HG03432 (cell line): ENCODE data around the gene C1QTNF1.

Experiments used
- ATAC-seq: cut with Tn5 transposase; IDR thresholded peaks from one replicate; pipeline ENCODE4 v1.9.1; 2021; ENCODE audit warnings: mild to moderate bottlenecking, moderate library complexity; ENCODE audit not compliant: unreplicated experiment

The C1QTNF1 gene

DNA sequence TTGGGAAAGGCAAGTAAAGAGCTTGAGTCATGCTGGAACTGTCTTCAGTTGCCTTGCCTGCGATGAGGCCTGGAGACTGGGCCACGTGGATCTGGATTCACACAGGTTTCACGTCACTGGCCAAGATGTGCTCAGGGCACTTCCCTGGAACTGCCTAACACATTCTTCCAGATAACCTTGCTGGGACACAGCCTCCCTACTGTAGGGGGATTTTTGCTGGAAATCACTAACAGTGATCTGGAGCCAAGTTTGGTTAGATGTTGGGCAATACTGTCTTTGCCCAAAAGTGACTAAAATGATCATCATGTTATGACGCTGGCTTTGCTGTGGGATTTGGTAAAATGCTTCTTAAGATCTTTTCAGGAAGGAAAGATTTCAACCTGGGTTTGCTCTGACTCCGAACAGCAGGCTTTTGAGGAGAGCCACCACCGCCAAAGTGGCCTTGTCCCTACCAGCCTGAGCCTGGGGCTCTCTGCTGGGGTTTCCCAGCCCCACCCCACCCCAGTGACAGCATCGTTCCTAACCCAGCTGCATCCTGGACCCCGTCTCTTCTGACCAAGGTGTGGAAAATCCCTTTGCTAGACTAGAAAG, 14.7 kb downstream of the C1QTNF1 start:
- no peak for ATAC-seq

DNA sequence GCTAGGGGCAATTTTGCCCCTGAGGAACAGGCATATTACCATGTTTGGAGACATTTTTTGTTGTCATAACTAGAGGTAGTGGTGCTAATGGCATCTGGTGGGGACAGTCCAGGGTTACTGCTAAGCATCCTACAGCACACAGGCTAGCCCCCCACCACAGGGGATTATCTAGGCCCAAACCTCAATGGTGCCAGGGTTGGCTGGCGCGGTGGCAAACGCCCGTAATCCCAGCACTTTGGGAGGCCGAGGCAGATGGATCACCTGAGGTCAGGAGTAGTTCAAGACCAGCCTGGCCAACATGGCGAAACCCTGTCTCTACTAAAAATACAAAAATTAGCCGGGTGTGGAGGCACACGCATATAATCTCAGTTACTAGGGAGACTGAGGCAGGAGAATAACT, 15.2 kb downstream of the C1QTNF1 start:
- ATAC-seq, result no peak

- ATAC-seq, result no peak
These were observed 15.9 kb downstream of the C1QTNF1 start for GRCh38 chr17:79039886-79040285.

- no peak for ATAC-seq
These were observed 17.1 kb downstream of the C1QTNF1 start for GRCh38 chr17:79041041-79041570.

- no peak for ATAC-seq
These were observed 17.9 kb downstream of the C1QTNF1 start for GRCh38 chr17:79041723-79042420.

DNA sequence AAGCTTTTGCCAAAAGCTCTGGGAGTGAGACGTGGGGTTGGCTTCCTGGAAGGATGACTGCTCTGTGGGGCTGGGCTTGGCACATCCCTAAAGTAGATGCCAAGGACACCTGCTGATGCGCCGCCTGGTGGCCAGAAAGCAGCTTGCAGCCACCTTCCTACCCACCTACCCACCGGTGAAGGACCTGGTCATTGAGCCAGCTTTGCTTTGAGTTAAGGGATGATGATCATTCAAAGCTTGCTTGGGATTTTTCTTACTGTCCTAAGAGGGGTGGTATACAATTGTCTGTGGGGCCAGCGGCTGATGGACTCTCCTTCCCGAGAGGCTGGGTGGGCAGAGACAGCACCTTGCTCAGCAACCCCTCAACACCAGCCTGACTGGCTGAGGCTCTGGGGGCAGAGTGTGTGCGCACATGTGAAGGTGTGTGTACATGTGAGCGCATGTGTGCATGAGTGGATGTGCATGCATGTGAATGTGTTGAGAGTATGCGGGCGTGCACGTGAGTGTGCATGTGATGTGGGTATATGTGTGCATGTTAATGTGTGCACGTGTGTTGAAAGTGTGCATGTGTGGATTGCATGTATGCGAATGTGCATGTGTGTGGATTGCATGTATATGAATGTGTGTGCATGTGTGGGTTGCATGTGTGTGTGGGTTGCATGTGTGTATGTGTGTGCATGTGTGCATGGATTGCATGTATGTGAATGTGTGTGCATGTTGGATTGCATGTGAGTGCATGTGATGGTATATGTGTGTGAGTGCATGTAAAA, 18.6 kb downstream of the C1QTNF1 start:
- no peak for ATAC-seq

DNA sequence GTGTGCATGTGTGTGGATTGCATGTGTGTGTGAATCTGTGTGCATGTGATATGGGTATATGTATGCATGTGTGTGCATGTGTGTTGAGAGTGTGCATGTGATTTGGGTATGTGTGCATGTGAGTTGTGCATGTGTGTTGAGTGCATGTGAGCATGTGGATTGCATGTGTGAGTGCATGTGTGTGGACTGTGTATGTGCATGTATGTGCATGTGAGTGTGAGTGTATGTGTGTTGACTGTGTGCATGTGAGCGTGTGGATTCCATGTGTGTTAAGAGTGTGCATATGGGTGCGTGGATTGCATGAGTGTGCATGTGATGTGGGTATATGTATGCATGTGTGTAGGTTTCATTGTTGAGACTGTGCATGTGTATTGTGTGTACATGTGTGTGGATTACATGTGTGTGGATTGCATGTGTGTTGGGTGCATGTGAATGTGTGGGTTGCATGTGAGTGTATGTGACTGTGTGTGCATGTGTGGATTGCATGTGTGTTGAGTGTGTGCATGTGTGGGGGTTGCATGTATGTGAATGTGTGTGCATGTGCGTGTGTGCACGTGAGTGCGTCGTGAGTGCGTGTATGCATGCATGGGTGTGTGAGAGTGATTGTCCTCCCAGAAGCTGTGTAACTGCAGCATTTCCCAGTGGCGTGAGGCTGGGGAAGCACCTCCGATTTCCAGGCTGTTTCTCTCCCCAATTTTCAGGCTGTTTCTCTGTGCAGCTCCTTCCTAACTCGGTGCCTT, 19.4 kb downstream of the C1QTNF1 start:
- no peak for ATAC-seq

- ATAC-seq, result no peak
These were observed 20.0 kb downstream of the C1QTNF1 start for GRCh38 chr17:79043931-79044320.

- no peak for ATAC-seq
These were observed 20.5 kb downstream of the C1QTNF1 start for GRCh38 chr17:79044462-79044861.

DNA sequence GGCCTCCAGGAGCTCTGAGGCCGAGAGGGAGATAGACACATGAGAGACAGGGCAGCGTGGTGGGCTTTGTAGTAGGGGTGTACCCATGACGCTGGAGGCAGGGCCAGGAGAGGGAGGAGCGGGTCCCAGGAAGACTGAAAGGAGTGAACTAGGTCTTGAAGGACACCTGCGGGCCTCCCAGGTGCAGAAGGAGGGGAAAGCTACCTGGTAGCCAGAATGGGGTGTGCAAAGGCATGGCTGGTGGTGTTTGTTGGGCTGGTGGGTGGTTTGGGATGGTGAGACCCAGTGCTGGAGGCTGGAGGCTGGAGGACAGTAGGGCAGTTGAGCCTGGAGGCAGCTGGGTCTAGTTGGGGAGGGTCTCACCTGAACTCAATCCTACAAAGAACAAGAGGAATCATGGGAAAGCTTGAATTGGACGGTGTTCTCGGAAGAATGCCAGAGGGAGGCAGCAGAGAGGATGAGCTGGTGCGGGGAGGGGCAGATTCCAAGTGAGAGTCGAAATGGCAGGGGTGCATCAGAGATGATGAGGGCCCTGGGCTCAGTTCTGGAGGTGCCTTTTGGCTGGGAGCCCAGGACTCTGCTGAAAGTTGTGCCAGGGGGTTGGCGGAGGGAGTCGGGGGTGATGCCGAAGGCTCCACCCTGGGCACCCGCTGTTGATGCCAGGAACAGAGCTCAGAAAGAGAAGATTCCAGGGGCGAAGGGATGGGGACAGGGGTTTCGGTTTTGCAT, 21.2 kb downstream of the C1QTNF1 start:
- ATAC-seq, result no peak

GRCh38 chr17:79045842-79046196, 21.9 kb downstream of the C1QTNF1 start:
- ATAC-seq, result no peak

GRCh38 chr17:79046197-79046915, 22.4 kb downstream of the C1QTNF1 start:
- no peak for ATAC-seq

DNA sequence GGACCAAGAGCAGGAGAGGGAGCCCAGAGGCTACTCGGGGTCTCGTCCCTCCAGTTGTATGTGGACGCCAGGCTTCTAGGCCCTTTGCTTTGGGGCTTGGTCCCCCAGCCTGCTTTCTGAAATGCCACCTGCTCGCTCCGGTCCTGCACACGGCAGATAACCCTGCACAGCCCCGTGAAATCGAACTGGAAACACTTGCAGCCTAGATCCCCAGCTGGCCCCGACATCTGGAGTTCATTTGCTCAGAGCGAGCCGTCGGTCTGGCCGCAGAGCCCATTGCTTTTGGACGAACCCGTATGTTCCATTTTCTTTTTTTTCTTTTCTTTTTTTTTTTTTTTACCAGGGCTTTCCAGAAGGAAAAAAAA, 22.9 kb downstream of the C1QTNF1 start:
- ATAC-seq, result no peak

- ATAC-seq, result no peak
These were observed 23.4 kb downstream of the C1QTNF1 start for GRCh38 chr17:79047291-79047920.

GRCh38 chr17:79047923-79048825, 24.2 kb downstream of the C1QTNF1 start:
- no peak for ATAC-seq

DNA sequence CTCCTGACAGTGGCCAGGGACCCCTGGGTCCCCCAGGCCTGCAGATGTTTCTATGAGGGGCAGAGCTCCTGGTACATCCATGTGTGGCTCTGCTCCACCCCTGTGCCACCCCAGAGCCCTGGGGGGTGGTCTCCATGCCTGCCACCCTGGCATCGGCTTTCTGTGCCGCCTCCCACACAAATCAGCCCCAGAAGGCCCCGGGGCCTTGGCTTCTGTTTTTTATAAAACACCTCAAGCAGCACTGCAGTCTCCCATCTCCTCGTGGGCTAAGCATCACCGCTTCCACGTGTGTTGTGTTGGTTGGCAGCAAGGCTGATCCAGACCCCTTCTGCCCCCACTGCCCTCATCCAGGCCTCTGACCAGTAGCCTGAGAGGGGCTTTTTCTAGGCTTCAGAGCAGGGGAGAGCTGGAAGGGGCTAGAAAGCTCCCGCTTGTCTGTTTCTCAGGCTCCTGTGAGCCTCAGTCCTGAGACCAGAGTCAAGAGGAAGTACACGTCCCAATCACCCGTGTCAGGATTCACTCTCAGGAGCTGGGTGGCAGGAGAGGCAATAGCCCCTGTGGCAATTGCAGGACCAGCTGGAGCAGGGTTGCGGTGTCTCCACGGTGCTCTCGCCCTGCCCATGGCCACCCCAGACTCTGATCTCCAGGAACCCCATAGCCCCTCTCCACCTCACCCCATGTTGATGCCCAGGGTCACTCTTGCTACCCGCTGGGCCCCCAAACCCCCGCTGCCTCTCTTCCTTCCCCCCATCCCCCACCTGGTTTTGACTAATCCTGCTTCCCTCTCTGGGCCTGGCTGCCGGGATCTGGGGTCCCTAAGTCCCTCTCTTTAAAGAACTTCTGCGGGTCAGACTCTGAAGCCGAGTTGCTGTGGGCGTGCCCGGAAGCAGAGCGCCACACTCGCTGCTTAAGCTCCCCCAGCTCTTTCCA, 25.1 kb downstream of the C1QTNF1 start:
- ATAC-seq, result no peak

GRCh38 chr17:79049821-79050220, 25.9 kb downstream of the C1QTNF1 start:
- no peak for ATAC-seq
